Kidney epithelial cell (primary cell): Measurements from ENCODE around the gene ADCY2. TPM values are rescaled to one million over a fixed set of nuclear protein-coding genes. Genes with fewer than 3 reads are reported as not detected.

Experiments used
- DNase-seq: peaks from one replicate; pipeline ENCODE4 v3.0.0-alpha.2; 2010; ENCODE audit warnings: low read depth
- H3K27me3 ChIP-seq: 2 replicates; pipeline ENCODE4 v1.6.0; 2011; ENCODE audit warnings: low read length; ENCODE audit not compliant: control insufficient read depth, insufficient read depth
- H3K36me3 ChIP-seq: 2 replicates; pipeline ENCODE4 v1.5.1; 2011; ENCODE audit warnings: low read length; ENCODE audit not compliant: control insufficient read depth, insufficient read depth
- H3K4me3 ChIP-seq: 2 replicates; pipeline ENCODE4 v1.5.1; 2011; ENCODE audit warnings: low read depth, mild to moderate bottlenecking, control low read depth, low read length
- CTCF ChIP-seq: IDR thresholded peaks from 2 replicates; pipeline ENCODE4 v1.5.1; 2011; ENCODE audit warnings: mild to moderate bottlenecking, moderate library complexity, low read length, control low read depth, inconsistent platforms; ENCODE audit not compliant: insufficient read depth, poor library complexity, severe bottlenecking
- total RNA-seq: library from RNA; depleted of rRNA; stranded (reverse); fragments of >200 nt; gene quantifications from 2 replicates; pipeline ENCODE4 v1.2.3, GENCODE V29; 2015

ADCY2 gene
- total RNA-seq, 1 donor from 2014 or later, result 0.25 TPM

- Histone ChIP-seq H3K4me3 (no peak overlapping the region), H3K36me3 (no peaks in the 10 kb centered on the region), H3K27me3 (peaks cover 2% of the 10 kb centered on the region)
- no peak for TF ChIP-seq CTCF
- DNase-seq, result no peak
Measured at GRCh38 chr5:7741415-7742065, 345.6 kb downstream of the ADCY2 start.

GRCh38 chr5:7742241-7742656 is 346.3 kb downstream of the ADCY2 start:
- TF ChIP-seq CTCF, result no peak
- Histone ChIP-seq H3K27me3 (peaks cover 2% of the 10 kb centered on the region), H3K4me3 (no peak overlapping the region), H3K36me3 (no peaks in the 10 kb centered on the region)
- no peak for DNase-seq

GRCh38 chr5:7745882-7746610 is 350.1 kb downstream of the ADCY2 start:
- Histone ChIP-seq H3K36me3 (no peaks in the 10 kb centered on the region), H3K27me3 (peaks cover 2% of the 10 kb centered on the region), H3K4me3 (no peak overlapping the region)
- peak; percentile 88 for TF ChIP-seq CTCF
- peak; percentile 16 for DNase-seq

GRCh38 chr5:7747728-7748127 is 351.8 kb downstream of the ADCY2 start:
- DNase-seq, result no peak
- H3K4me3 ChIP-seq, result no peak overlapping the region
- peaks cover 2% of the 10 kb centered on the region for H3K27me3 ChIP-seq
- TF ChIP-seq CTCF, result no peak
- H3K36me3 ChIP-seq, result no peaks in the 10 kb centered on the region

- no peak overlapping the region for H3K4me3 ChIP-seq
- H3K27me3 ChIP-seq, result peaks cover 2% of the 10 kb centered on the region
- no peak for TF ChIP-seq CTCF
- no peaks in the 10 kb centered on the region for H3K36me3 ChIP-seq
- no peak for DNase-seq
Measured at GRCh38 chr5:7749626-7750025, 353.7 kb downstream of the ADCY2 start.
